Stimulated activated CD4-positive, alpha-beta T cell treated with anti-CD3 and anti-CD28 coated beads, Interleukin-15, amount 100 ng/mL, for 48 hours (primary cell): Measurements from ENCODE around the gene FLT3LG.
"Not testable (repeated sequence)": the region's sequence is repeated elsewhere in the genome, so short reads cannot be mapped to it uniquely, and the experiment has no call there.

Experiments used
- DNase-seq, 2 donors: peaks; one replicate each; pipeline ENCODE4 v3.0.0-alpha.2; 2020; ENCODE audit warnings: low read depth in 2 of 2

The FLT3LG gene

DNA sequence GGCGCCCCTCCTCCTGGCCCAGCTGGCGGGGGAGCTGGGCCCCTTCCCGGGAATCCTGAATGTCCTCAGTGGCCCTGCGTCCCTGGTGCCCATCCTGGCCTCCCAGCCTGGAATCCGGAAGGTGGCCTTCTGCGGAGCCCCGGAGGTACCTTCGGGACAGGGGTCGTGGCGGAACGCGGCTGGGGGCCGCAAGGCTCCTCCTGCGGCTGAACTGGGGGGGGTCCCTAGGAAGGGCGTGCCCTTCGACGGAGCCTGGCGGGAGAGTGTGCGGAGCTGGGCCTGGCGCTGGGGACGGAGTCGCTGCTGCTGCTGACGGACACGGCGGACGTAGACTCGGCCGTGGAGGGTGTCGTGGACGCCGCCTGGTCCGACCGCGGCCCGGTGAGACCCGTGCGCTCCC, 12.4 kb upstream of the FLT3LG start:
- no peak for DNase-seq

DNA sequence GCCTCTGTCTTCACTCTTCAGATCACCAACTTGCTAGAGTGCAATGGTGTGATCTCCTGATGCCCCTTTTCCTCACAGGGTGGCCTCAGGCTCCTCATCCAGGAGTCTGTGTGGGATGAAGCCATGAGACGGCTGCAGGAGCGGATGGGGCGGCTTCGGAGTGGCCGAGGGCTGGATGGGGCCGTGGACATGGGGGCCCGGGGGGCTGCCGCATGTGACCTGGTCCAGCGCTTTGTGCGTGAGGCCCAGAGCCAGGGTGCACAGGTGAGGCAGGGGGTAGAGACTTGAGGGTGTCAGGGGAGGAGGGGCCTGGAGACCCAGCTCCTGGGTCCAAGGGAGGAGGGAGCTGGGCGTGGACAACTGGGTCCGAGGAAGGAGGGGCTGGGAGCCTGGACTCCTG, 11.5 kb upstream of the FLT3LG start:
- DNase-seq = no peak

DNA sequence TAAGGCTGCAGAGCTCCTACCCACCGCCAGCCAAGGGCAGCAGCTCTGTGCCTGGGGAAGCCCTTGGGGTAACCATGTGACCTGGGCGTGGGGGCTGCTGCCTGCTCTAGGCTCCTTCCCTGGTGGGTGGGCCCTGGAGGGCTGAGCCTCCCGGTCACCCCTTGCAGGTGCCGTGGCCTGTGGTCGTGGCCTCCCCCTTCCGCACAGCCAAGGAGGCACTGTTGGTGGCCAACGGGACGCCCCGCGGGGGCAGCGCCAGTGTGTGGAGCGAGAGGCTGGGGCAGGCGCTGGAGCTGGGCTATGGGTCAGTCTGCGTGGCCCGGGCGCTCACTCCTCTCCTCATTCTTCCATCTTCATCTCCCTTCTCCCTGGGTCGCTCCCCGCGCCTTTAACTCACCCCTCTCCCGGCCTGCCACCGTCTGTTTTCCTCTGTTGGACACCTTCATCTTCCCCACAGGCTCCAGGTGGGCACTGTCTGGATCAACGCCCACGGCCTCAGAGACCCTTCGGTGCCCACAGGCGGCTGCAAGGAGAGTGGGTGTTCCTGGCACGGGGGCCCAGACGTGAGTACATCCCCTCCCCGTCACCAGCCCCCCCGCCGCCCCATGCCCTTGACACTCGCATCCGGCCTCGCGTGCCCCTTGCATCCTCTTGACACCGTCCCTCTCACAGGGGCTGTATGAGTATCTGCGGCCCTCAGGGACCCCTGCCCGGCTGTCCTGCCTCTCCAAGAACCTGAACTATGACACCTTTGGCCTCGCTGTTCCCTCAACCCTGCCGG, 9.9 kb upstream of the FLT3LG start:
- DNase-seq = no peak

DNA sequence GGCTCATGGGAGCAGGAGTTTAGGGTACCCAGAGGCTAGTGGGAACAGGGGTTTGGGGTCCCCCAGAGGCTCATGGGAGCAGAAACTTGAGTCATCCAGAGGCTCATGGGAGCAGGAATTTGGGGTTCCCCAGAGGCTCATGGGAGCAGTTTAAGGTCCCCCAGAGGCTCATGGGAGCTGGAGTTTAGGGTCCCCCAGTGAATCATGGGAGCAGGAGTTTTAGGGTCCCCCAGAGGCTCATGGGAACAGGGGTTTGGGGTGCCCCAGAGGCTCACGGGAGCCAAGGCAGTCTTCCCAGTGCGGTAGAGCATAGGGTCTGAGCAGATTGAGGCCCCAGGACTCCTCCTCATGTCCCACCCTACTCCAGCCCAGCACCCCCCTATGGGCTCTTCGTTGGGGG, 8.6 kb upstream of the FLT3LG start:
- no peak for DNase-seq

DNA sequence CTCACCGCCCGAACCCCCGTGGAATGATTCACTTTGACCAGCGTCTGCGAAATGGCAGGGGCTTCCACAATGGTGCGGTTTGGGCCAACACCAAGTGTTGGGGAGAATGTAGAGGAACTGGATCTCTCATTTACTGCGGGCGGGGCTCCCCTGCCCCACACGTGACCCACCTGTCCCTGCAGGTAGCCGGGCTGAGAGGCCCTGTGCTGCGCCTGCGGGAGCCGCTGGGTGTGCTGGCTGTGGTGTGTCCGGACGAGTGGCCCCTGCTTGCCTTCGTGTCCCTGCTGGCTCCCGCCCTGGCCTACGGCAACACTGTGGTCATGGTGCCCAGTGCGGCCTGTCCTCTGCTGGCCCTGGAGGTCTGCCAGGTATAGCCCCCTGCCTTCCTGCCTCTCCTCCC, 5.8 kb upstream of the FLT3LG start:
- no peak for DNase-seq

DNA sequence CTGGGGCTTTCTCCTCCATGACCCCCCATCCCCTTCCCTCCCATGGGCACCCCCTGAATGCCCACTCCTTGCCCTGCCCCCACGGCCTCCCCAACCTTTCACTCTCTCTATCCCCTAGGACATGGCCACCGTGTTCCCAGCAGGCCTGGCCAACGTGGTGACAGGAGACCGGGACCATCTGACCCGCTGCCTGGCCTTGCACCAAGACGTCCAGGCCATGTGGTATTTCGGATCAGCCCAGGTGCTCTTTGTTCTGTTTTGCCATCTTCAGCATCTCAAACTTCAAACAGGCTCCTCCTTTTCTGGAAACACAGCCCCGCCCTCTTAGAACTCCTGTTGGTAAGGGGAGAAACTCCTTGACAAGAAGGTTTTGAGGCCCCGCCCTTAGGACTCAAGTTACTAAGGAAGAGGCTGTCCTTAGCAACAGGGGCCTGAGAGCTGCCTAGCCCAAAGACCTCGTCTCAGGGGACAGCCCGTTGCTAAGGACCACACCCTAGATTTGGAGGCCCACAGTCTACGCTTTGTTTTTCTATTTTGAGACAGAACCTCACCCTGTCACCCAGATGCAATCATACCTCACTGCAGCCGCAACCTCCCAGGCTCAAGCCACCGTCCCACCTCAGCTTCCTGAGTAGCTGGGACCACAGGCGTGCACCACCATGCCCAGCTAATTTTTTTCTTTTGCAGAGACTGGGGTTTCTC, 5.1 kb upstream of the FLT3LG start:
- DNase-seq = peak; percentile 68 to 76

DNA sequence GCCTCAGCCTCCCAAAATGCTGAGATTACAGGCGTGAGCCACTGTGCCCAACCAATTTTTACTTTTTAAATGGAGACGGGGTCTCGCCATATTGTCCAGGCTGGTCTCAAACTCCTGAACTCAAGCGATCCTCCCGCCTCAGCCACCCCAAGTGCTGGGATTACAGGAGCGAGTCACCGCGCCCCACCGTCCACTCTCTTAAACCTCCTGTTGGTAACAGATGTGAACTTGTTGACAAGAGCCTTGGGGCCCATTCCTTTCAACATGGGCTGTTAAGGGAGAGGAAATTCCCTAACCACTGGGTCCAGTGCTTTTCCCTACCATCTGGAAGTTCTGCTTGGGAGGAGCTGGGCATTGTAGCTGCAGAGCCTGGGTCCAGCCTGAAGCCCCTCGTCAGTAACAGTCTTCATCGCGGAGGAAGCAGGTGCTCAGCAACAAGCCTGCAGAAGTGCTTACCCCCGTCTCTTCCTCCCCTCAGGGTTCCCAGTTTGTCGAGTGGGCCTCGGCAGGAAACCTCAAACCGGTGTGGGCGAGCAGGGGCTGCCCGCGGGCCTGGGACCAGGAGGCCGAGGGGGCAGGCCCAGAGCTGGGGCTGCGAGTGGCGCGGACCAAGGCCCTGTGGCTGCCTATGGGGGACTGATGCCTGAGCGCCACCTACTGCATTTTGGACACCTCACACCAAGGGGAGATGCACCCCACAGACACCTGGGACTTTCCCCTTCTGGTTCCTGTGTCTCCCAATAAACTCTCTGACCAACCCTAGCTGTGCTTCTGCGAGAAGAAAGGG, 4.0 kb upstream of the FLT3LG start:
- DNase-seq = peak; percentile 54 to 74

DNA sequence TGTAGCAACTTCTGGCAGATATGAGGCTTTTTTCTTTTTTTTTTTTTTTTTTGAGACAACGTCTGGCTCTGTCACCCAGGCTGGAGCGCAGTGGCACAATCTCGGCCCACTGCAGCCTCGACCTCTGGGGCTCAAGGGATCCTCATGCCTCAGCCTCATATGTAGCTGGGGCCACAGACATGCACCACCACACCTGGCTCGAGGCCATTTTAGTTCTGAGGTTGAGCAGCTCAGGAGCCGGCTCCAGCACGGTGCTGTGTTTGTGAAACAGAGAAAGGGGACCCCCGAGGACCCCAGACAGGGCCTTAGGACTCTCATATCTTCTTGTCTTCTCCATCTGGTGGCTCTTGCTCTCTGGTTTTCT, 3.4 kb upstream of the FLT3LG start:
- DNase-seq = no peak

DNA sequence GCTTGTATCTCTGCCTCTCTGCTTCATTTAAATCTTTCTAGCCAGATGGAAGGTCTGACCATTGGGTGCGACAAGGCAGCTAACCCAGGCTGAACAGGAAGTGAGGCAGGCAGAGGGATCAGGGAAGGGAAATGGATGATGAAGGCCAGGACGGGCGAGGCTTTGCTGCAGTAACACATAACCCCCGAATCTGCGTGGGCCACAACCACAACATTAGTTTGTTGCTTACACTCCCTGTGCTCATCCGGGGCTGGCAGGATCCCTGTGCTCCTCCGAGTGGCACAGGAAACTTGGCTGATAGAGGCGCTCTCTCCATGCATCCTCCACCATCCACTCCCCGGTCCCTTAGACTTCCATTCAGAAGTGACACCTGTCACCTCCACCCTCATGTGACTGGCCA, 1.1 kb upstream of the FLT3LG start:
- DNase-seq = no peak

DNA sequence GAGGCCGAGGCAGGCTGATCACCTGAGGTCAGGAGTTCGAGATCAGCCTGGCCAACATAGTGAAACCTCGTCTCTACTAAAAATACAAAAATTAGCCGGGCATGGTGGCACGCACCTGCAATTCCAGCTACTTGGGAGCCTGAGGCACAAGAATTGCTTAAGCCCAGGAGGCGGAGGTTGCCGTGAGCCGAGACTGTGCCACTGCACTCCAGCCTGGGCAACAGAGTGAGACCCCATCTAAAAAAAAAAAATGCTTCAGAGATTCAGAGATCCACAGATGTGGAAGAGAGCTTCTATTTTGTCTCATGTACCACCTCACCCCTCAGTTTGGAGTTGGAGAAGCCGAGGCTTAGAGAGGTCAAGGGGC, 531 bp upstream of the FLT3LG start:
- DNase-seq = not testable (repeated sequence)

DNA sequence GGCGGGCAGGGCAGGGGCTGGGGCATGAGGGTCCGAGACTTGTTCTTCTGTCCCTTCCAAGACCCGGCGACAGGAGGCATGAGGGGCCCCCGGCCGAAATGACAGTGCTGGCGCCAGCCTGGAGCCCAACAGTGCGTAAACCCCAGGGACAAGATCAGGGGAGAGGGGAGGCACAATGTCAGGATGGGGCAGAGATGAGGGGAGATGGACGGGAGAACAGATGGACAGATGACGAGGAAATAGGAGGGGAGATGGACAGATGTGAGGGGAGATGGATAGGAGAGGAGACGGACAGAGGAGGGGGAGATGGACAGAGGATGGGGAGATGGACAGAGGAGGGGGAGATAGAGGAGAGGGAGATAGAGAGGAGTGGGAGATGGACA, 518 bp downstream of the FLT3LG start:
- no peak for DNase-seq

DNA sequence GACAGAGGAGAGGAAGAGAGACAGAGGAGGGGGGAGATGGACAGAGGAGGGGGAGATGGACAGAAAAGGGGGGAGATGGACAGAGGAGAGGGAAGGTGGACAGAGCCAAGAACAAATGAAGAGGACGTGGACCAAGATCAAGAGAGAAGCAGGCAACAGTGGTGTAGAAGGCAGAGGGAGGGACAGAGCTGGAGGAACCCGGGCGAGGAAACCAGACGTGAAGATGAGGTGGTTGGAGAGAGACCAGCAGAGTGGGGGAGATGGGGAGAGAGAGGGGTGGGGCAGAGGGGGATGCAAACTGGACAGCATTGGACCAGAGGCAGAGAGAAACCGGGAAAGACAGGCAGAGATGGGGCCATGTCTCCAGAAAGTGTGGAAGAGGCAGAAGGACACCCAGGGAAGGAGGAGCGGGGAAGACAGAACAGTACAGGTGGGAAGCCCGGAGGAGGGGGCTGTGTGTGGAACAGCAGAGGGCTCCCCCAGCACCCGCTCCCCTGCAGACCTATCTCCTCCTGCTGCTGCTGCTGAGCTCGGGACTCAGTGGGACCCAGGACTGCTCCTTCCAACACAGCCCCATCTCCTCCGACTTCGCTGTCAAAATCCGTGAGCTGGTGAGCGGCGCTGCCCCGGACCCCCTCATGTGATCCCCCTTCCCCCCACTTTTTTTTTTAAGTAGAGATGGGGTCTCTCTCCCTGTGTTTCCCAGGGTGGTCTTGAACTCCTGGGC, 1.3 kb downstream of the FLT3LG start:
- no peak for DNase-seq

DNA sequence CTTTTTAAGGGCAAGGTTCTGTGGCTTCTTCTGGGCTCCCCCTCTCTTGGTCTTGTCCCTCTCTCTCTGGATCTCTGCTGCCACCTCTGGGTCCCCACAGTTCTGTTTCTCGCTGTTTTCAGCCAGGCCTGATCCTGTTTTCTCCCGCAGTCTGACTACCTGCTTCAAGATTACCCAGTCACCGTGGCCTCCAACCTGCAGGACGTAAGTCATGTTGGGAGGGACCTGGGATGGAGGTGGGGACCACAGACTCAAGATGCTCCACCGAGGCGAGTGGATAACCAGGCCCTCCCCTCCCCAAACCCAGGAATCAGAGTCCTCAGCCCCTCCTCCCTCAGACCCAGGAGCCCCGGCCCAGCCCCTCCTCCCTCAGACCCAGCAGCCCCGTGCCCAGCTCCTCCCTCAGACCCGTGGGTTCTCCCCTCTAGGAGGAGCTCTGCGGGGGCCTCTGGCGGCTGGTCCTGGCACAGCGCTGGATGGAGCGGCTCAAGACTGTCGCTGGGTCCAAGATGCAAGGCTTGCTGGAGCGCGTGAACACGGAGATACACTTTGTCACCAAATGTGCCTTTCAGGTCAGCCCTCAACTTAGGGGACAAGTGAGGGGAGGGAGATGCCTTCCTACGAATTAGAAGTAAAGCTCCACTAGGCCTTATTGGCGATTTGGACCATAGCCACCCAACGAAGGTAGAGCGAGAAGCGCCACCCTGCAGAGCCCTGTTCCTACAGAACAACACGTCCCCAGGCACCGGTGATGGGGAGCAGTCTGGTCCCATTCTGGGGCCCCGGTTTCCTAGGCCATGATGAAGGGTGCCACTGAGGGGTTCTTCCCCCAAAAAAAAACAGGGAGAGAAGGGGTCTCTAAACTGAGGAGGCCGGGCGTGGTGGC, 2.2 kb downstream of the FLT3LG start:
- peak; percentile 69 to 82 for DNase-seq

DNA sequence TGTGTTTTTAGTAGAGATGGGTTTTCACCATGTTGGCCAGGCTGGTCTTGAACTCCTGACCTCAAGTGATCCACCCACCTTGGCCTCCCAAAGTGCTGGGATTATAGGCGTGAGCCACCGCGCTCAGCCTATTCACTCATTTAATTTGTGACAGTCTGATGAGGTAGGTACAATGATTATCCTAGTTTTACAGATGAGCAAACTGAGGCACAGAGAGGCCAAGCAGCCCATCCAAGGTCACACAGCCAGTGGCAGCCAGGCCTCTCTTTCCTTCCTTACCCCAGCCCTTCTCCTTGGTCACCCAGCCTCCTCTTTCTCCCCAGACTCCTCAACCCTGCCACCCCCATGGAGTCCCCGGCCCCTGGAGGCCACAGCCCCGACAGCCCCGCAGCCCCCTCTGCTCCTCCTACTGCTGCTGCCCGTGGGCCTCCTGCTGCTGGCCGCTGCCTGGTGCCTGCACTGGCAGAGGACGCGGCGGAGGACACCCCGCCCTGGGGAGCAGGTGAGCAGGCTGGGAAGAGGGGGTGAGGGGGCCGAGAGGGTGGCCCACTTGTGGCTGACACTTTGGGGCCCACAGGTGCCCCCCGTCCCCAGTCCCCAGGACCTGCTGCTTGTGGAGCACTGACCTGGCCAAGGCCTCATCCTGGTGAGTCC, 6.1 kb downstream of the FLT3LG start:
- DNase-seq = no peak

DNA sequence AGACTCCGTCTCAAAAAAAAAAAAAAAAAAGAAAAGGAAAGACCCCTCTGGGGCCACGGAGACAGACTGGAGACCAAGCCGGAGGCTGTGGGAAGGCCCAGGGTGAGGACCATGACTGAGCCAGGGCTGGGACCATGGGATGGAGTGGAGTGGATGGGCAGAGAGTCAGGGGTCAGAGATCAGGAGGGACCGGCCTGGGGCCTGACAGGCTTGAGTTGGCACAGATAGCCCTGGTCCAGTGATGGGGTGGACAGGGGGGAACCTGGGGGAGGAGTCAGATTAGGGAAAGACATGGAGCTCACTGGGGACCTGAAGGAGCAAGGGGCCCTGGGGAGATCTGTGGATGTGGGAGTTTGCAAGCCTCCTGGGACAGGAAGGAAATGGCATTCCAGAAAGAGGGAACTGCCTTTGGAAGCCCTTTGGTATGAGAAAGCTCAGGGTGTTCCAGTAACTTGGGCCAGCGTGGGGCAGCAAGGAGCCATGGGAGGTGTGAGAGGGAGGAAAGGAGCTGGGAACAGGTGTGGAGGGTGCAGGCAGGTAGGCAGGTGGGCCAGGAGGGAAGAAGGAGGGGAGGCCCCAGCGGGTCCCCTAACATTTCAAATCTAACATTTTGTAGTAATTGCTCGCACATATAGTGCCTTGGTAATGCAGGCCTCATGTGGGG, 7.1 kb downstream of the FLT3LG start:
- no peak for DNase-seq

DNA sequence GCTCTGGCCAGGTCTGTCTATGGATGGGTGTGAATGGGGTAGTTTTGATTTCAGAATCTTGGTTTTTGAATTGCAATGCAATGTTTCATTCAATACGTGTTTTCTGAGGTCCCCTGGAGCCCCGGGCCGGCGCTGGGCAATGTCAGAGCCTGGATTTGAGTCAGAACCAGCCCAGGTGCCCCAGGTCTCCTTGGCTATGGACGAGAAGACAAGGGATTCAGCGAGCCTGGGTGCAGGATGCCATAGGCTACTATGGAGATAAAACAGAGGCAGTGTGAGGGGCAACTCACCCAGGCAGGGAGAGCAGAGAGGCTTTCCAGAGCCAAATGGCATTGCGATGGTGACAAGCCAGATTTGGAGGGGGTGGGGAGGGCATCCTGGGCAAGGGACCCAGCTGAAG, 12.2 kb downstream of the FLT3LG start:
- no peak for DNase-seq

DNA sequence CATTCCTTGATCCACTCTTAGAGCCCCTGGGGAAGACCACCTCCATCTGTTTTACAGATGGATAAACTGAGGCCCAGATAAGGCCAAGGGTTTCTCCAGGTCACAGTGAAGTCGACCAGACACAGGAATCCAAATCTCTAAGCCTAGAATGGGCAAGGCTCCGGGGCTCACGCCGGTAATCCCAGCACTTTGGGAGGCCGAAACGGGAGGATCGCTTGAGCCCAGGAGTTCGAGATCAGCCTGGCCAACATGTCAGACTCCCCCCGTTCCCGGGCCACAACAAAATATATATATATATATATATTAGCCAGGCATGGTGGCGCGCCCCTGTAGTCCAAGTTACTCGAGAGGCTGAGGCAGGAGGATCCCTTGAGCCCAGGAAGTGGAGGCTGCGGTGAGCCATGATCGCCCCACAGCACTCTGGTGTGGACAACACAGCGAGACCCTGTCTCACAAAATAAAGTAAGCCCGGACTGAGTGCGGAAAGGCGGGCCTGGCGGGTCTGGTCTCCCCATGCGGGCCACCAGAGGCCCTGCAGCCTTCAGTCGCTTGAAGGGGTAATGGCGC, 12.8 kb downstream of the FLT3LG start:
- no peak for DNase-seq

DNA sequence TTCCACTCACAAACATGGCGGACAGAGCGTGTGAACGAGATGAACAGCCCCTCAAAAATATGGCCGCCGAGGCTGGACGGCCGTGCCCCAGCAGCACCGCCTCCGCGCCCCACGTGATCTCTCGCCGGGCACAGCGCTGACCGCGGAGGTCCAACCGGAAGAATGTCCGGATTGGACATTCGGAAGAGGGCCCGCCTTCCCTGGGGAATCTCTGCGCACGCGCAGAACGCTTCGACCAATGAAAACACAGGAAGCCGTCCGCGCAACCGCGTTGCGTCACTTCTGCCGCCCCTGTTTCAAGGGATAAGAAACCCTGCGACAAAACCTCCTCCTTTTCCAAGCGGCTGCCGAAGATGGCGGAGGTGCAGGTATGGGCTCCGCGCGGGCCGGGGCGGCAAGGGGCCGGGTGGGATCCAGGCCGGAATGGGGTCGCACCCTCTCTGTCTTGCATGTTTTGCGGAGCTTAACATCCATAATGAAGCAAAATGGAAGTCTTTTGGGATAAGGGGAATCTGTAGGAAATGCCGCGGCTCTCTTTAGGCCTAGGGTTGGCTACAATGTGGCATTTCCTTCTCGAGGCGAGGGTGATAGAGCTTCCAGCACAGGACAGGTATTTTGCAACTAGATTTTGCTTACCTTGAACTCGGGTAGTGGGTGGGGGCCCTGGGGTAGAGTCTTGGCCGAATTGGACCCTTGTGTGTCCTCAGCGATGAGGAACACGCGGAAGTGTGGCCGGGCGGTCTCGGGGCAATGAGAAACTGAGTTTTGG, 13.4 kb downstream of the FLT3LG start, which contains the start of gene RPL13A:
RPL13A (plus strand) TSS at position 332 of the 769 bp plus-strand sequence; CDS start at position 354, 22 bp downstream.
- DNase-seq = peak; percentile 100
